K562 (cell line): ENCODE data around the gene GFM2. TPM values are rescaled to one million over a fixed set of nuclear protein-coding genes. Genes with fewer than 3 reads are reported as not detected.

Experiments used
- ATF3 ChIP-seq, 2 experiments: fragments of 450-650 bp in 1 of 2; sonication (generic) in 1 of 2; formaldehyde crosslinking in 1 of 2; IDR thresholded peaks in 1 of 2; conservative IDR thresholded peaks in 1 of 2; 2 replicates each; pipeline versions ENCODE4 v1.6.1 to v1.8.1; 2016 to 2023; ENCODE audit warnings: mild to moderate bottlenecking in 2 of 2, moderate library complexity in 2 of 2, inconsistent platforms in 1 of 2, missing genetic modification reagents in 1 of 2
- CBX3 ChIP-seq, 2 experiments: IDR thresholded peaks; 1 replicate in 1 of 2; 2 replicates in 1 of 2; pipeline ENCODE4 v1.6.1; 2012; ENCODE audit warnings: inconsistent platforms in 2 of 2, low read length in 2 of 2, borderline replicate concordance in 1 of 2, control low read depth in 1 of 2
- CC2D1A ChIP-seq: fragments of 450-650 bp; IDR thresholded peaks from 2 replicates; pipeline ENCODE4 v1.6.1; 2017; ENCODE audit warnings: mild to moderate bottlenecking
- CGGBP1 ChIP-seq: fragments of 250-450 bp; sonication (Bioruptor Pico); IDR thresholded peaks from 2 replicates; pipeline ENCODE4 v1.9.0; 2021; ENCODE audit warnings: mild to moderate bottlenecking
- CHAMP1 ChIP-seq: fragments of 450-650 bp; IDR thresholded peaks from 2 replicates; pipeline ENCODE4 v1.6.1; 2016; ENCODE audit warnings: mild to moderate bottlenecking
- DNMT1 ChIP-seq: fragments of 450-650 bp; IDR thresholded peaks from 2 replicates; pipeline ENCODE4 v1.6.1; 2016; ENCODE audit warnings: antibody characterized with exemption, mild to moderate bottlenecking
- DPF2 ChIP-seq: fragments of 450-650 bp; IDR thresholded peaks from 2 replicates; pipeline ENCODE4 v1.6.1; 2016
- KLF6 ChIP-seq: fragments of 250-450 bp; sonication (Bioruptor Pico); IDR thresholded peaks from 2 replicates; pipeline ENCODE4 v1.4.0; 2020; ENCODE audit warnings: mild to moderate bottlenecking, moderate library complexity, borderline replicate concordance
- LCOR ChIP-seq: sonication (generic); formaldehyde crosslinking; IDR thresholded peaks from 2 replicates; pipeline ENCODE4 v1.8.0; 2022; ENCODE audit warnings: mild to moderate bottlenecking, missing genetic modification reagents
- POLR2A ChIP-seq: fragments of 450-650 bp; conservative IDR thresholded peaks from 2 replicates; pipeline ENCODE4 v1.6.1; 2016
- PRDM10 ChIP-seq: fragments of 450-650 bp; IDR thresholded peaks from 2 replicates; pipeline ENCODE4 v1.6.1; 2018; ENCODE audit not compliant: partially characterized antibody
- RB1 ChIP-seq: fragments of 450-650 bp; IDR thresholded peaks from 2 replicates; pipeline ENCODE4 v1.6.1; 2017; ENCODE audit warnings: low read depth, mild to moderate bottlenecking
- RBBP5 ChIP-seq: fragments of 200-600 bp; sonication (generic); IDR thresholded peaks from 2 replicates; pipeline ENCODE4 v1.6.1; 2012; ENCODE audit warnings: borderline replicate concordance, mild to moderate bottlenecking, low read length, control low read depth, inconsistent platforms; ENCODE audit not compliant: insufficient read depth, poor library complexity, severe bottlenecking
- SMAD4 ChIP-seq: fragments of 250-450 bp; sonication (Bioruptor Pico); conservative IDR thresholded peaks from 2 replicates; pipeline ENCODE4 v1.8.0; 2021; ENCODE audit warnings: inconsistent platforms, mild to moderate bottlenecking, moderate library complexity
- SNIP1 ChIP-seq: fragments of 450-650 bp; IDR thresholded peaks from 2 replicates; pipeline ENCODE4 v1.7.1; 2017; ENCODE audit warnings: low read depth, mild to moderate bottlenecking
- SPI1 ChIP-seq: IDR thresholded peaks from 2 replicates; pipeline ENCODE4 v1.6.1; 2011; ENCODE audit warnings: low read depth, low read length, control low read depth, borderline replicate concordance
- TAF9B ChIP-seq: fragments of 450-650 bp; IDR thresholded peaks from 2 replicates; pipeline ENCODE4 v1.6.1; 2018; ENCODE audit warnings: mild to moderate bottlenecking; ENCODE audit not compliant: partially characterized antibody
- ZNF197 ChIP-seq: fragments of 200-800 bp; sonication (Bioruptor generic); IDR thresholded peaks from 2 replicates; pipeline ENCODE4 v1.6.1; 2016; ENCODE audit warnings: low read depth, missing genetic modification characterization, missing compliant biosample characterization
- ZNF668 ChIP-seq: fragments of 250-450 bp; sonication (Bioruptor Pico); IDR thresholded peaks from 2 replicates; pipeline ENCODE4 v1.8.0; 2022; ENCODE audit warnings: mild to moderate bottlenecking, inconsistent platforms
- polyA plus RNA-seq, 8 experiments: library from polyadenylated mRNA; depleted of rRNA in 4 of 8; stranded (reverse) in 5 of 8; unstranded in 3 of 8; fragments of >200 nt; fragmentation: Nextera tagmentation in 2 of 8; fragmentation: Illumina TruSeq in 1 of 8; extraction: Ambion mirVana in 2 of 8; extraction: Trizol in 1 of 8; gene quantifications; 2 replicates each; pipeline versions ENCODE4 v1.2.1 to v1.2.3, GENCODE V29; 2011 to 2014; ENCODE audit warnings: inconsistent platforms in 1 of 8, missing spikeins in 1 of 8
- total RNA-seq, 7 experiments: library from RNA; depleted of rRNA in 6 of 7; stranded (reverse); fragments of >200 nt in 6 of 7; fragmentation: Illumina TruSeq in 2 of 7; extraction: Trizol in 2 of 7; gene quantifications; 2 replicates each; pipeline versions ENCODE4 v1.2.1 to v1.2.3, GENCODE V29; 2011 to 2021; ENCODE audit warnings: low replicate concordance in 1 of 7

Gene GFM2
- total and polyA plus RNA-seq, 9 of the 15 experiments (the other 6 are each of a cell fraction or from before 2014, with no cell fraction given): 32.8 to 78.2 (median 52.5) TPM

GRCh38 chr5:74766849-74767578 is at the start of gene GFM2, which contains the start of gene NSA2 (continued):
- TF ChIP-seq PRDM10: peak; percentile 67
- TF ChIP-seq LCOR (CRISPR knock-in tag): peak; percentile 70; the same call in 1 of the 2 replicates
- no peak for TF ChIP-seq ZNF668
- 0 out of 2 replicates have a peak, but pooled peaks have one; percentile 27 for TF ChIP-seq CC2D1A
- TF ChIP-seq SNIP1: 0 out of 2 replicates have a peak, but pooled peaks have one; percentile 54
- peak; percentile 71 for TF ChIP-seq TAF9B
- TF ChIP-seq KLF6: 0 out of 2 replicates have a peak, but pooled peaks have one; percentile 18
- TF ChIP-seq SMAD4: 0 out of 2 replicates have a peak, but pooled peaks have one; percentile 42
- no peak for TF ChIP-seq DPF2
- peak in 1 of 2 experiments; percentile 87; a peak in 2 of 3 replicates for TF ChIP-seq CBX3 (IDR thresholded peaks at IDR 0.05; ENCODE audit: borderline replicate concordance in 1 of 2, low read length in 2 of 2)
- TF ChIP-seq SPI1: peak; percentile 18; the same call in 1 of the 2 replicates
- peak; percentile 88 for TF ChIP-seq RB1
- no peak for TF ChIP-seq DNMT1
- 0 out of 2 replicates have a peak, but pooled peaks have one; percentile 30 for TF ChIP-seq CGGBP1
- TF ChIP-seq CHAMP1: peak; percentile 60; the same call in 1 of the 2 replicates
- TF ChIP-seq ZNF197 (CRISPR knock-in tag): peak; percentile 80; the same call in 1 of the 2 replicates
- TF ChIP-seq POLR2A: peak; percentile 91
- peak; percentile 99 for TF ChIP-seq RBBP5
- TF ChIP-seq ATF3 (IDR thresholded peaks at IDR 0.05): no peak
- no peak for TF ChIP-seq ATF3 (CRISPR knock-in tag; conservative IDR thresholded peaks at IDR 0.05)
